HFFc6 (cell line): ENCODE results near the gene TMPRSS4. TPM values are rescaled to one million over a fixed set of nuclear protein-coding genes. Genes with fewer than 3 reads are reported as not detected.
A peak's percentile ranks its signal among the peaks of the same experiment; 100 is the strongest.

ENCODE experiments used
- DNase-seq: peaks from one replicate; pipeline ENCODE4 v3.0.0-alpha.2; 2018
- H3K27ac Mint-ChIP-seq: 2 replicates; pipeline ENCODE4 v1.8.0; 2020; ENCODE audit warnings: mild to moderate bottlenecking, mixed read lengths
- H3K27me3 Mint-ChIP-seq: 2 replicates; pipeline ENCODE4 v1.8.0; 2021; ENCODE audit warnings: mild to moderate bottlenecking, moderate library complexity, mixed read lengths; ENCODE audit not compliant: insufficient read depth
- H3K36me3 Mint-ChIP-seq: 2 replicates; pipeline ENCODE4 v1.8.0; 2021; ENCODE audit warnings: low read depth, mixed read lengths
- H3K4me1 Mint-ChIP-seq: 2 replicates; pipeline ENCODE4 v1.8.0; 2020; ENCODE audit warnings: low read depth, mixed read lengths
- H3K4me3 Mint-ChIP-seq: 2 replicates; pipeline ENCODE4 v1.8.0; 2020; ENCODE audit warnings: mild to moderate bottlenecking, moderate library complexity, mixed read lengths
- H3K9me3 Mint-ChIP-seq: 2 replicates; pipeline ENCODE4 v1.8.0; 2020; ENCODE audit warnings: mild to moderate bottlenecking, mixed read lengths
- total RNA-seq, 6 experiments: library from RNA; stranded (reverse); fragmentation: NEBNext Ultra II Directional; extraction: Animal tissue kit (Norgen Biotek cat#: 25700); gene quantifications; 2 replicates in 1 of 6; 3 replicates in 5 of 6; pipeline ENCODE4 v1.2.3, GENCODE V29; 2021
- TF ChIP-seq, protein P1 (sequence below): fragments of 200-600 bp; sonication (generic); IDR thresholded peaks from 2 replicates; pipeline ENCODE4 v1.5.0; 2021; ENCODE audit warnings: antibody characterized with exemption, mild to moderate bottlenecking

Gene TMPRSS4
- total RNA-seq, 6 experiments from 2014 or later: not detected

DNA sequence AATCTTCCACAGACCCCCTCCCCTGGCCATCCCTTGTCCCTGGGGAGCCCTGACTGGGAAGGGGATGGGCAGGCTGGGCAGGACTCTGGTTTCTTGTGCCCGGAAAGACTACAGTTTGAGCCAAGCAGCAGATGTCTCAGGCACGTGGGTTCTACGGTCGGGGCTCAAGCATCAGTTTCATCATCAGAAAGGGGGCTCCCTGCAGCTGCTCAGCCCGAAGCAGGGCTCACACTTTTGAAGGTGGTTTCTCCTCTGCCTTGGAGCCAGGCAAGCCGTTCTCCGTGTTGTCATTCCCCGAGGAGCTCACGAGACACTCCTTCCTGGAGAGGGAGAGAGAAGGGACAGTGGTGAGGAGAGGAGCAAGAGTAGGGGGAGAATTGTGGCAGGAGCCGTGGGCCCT is 59.9 kb downstream of the TMPRSS4 start:
- TF ChIP-seq, protein P1, sequence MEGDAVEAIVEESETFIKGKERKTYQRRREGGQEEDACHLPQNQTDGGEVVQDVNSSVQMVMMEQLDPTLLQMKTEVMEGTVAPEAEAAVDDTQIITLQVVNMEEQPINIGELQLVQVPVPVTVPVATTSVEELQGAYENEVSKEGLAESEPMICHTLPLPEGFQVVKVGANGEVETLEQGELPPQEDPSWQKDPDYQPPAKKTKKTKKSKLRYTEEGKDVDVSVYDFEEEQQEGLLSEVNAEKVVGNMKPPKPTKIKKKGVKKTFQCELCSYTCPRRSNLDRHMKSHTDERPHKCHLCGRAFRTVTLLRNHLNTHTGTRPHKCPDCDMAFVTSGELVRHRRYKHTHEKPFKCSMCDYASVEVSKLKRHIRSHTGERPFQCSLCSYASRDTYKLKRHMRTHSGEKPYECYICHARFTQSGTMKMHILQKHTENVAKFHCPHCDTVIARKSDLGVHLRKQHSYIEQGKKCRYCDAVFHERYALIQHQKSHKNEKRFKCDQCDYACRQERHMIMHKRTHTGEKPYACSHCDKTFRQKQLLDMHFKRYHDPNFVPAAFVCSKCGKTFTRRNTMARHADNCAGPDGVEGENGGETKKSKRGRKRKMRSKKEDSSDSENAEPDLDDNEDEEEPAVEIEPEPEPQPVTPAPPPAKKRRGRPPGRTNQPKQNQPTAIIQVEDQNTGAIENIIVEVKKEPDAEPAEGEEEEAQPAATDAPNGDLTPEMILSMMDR: no peak
- no peaks in the 10 kb centered on the region for H3K36me3 Mint-ChIP-seq
- H3K4me3 Mint-ChIP-seq: no peak overlapping the region
- H3K27ac Mint-ChIP-seq: no peak overlapping the region
- no peak for DNase-seq
- H3K27me3 Mint-ChIP-seq: peaks cover 44% of the 10 kb centered on the region
- H3K9me3 Mint-ChIP-seq: no peaks in the 10 kb centered on the region
- H3K4me1 Mint-ChIP-seq: no peaks in the 10 kb centered on the region

DNA sequence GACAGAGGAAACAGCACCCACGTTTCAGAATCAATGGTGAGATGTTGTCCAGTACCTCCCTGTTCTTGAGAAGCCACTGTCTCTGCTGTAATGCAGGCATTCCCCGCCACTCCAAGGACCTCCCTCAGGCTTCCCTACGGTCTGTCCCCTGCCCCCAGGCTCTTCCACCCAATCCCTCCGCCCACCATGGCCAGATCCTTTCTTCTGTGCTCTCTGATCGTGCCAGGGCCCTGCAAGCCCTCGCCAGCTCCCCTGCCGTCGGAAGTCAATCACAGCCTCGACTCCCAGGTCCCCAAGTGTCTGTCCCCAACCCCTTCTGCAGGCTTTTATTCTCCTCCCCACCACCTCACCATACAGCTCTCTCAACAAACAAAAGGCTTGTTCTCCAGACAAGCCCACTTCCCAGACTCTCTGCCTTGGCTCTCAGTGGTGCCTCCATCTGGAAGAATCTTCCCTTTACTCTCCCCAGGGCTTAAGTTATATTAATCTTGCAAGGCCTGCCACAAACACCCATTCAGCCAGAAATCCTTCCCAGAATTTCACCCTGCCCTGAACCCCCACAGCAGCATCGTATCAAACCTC is 62.1 kb downstream of the TMPRSS4 start:
- TF ChIP-seq, protein P1: no peak
- Mint-ChIP-seq H3K27me3 (peaks cover 42% of the 10 kb centered on the region), H3K36me3 (no peaks in the 10 kb centered on the region), H3K4me1 (no peaks in the 10 kb centered on the region; the same call in 1 of the 2 replicates), H3K9me3 (no peaks in the 10 kb centered on the region), H3K27ac (no peak overlapping the region), H3K4me3 (no peak overlapping the region)
- DNase-seq: no peak

DNA sequence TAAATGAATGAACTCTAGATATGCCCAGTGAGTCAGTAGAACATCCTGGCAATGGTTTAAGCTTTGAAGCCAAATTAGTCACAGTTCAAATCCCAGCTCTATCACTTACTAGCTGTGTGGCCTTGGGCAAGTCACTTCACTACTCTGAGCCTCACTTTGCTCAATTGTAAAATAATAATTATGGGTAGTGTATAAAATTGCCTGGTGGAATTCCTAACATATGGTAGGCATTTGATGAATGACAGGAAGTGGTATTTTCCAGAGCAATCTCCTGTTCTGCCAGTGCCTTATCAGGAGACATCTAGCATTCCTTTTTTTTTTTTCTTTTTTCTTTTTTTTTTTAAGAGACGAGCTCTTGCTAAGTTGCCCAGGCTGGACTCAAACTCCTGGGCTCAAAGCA is 62.7 kb downstream of the TMPRSS4 start:
- H3K4me1 Mint-ChIP-seq: no peaks in the 10 kb centered on the region; the same call in 1 of the 2 replicates
- no peaks in the 10 kb centered on the region for H3K9me3 Mint-ChIP-seq
- no peak overlapping the region for H3K4me3 Mint-ChIP-seq
- H3K27ac Mint-ChIP-seq: no peak overlapping the region
- no peaks in the 10 kb centered on the region for H3K36me3 Mint-ChIP-seq
- DNase-seq: no peak
- H3K27me3 Mint-ChIP-seq: peaks cover 43% of the 10 kb centered on the region
- TF ChIP-seq, protein P1: no peak

DNA sequence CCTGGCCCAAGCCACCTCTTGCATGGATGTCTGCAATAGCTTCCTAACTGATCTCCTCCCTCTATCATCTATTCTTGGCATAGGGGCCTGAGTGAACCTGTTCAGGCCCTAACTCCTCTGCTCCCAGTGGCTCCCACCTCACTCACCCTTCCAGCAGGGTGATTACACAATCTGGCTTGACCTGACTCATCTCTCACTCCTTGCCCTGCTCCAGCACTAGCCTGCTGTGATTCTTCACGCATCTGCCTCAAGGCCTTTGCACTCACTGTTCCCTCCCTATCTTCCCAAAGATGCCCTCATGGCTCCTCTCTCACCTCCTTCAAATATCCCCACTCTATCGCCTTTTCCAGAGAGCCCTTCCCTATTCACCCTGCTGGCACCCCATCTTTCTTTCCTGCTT is 65.2 kb downstream of the TMPRSS4 start:
- Mint-ChIP-seq H3K9me3 (no peaks in the 10 kb centered on the region), H3K4me1 (no peaks in the 10 kb centered on the region; the same call in 1 of the 2 replicates), H3K4me3 (no peak overlapping the region), H3K36me3 (no peaks in the 10 kb centered on the region), H3K27ac (no peak overlapping the region), H3K27me3 (peaks cover 45% of the 10 kb centered on the region)
- TF ChIP-seq, protein P1: no peak
- DNase-seq: peak; percentile 21

DNA sequence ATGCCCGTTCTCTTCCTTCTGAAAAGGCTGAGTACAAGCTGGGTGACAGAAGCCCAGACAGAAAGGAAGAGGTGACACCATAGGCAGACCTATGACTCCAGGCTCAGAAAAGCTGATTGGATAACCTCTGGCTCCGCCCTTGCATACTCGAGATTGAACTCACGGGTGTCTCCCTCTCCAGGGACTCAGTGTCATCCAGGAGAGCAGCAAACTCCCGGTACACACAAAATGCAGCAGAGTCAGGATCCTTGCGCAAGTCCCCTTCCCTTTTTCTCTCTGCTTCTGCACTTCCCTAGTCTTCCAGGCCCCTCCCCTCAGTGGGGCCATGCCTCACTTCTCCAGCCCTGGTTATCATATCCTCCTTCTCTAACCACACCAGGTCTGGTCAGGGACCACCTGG is 65.9 kb downstream of the TMPRSS4 start:
- TF ChIP-seq, protein P1: no peak
- Mint-ChIP-seq H3K4me1 (no peaks in the 10 kb centered on the region; the same call in 1 of the 2 replicates), H3K27me3 (peaks cover 48% of the 10 kb centered on the region), H3K4me3 (no peak overlapping the region), H3K27ac (no peak overlapping the region), H3K36me3 (no peaks in the 10 kb centered on the region), H3K9me3 (no peaks in the 10 kb centered on the region)
- no peak for DNase-seq
